Skin epidermis (tissue), 12 donors: ENCODE data around the gene KCNMA1.
"Not testable (repeated sequence)": the region's sequence is repeated elsewhere in the genome, so short reads cannot be mapped to it uniquely, and the experiment has no call there.

ENCODE experiments used
- H3K27ac ChIP-seq, 21 experiments: fragments of 200-600 bp; sonication (generic) in 11 of 21; one replicate each; pipeline ENCODE4 v1.5.0; 2020; ENCODE audit warnings: mild to moderate bottlenecking in 3 of 21, inconsistent platforms in 2 of 21, moderate library complexity in 2 of 21
- H3K4me3 ChIP-seq, 7 experiments: fragments of 200-600 bp; sonication (generic) in 2 of 7; one replicate each; pipeline ENCODE4 v1.5.0; 2020; ENCODE audit warnings: inconsistent platforms in 2 of 7, mild to moderate bottlenecking in 2 of 7, moderate library complexity in 1 of 7

Gene KCNMA1

GRCh38 chr10:77417359-77417758 lies 220.2 kb downstream of the KCNMA1 start:
- no peak overlapping the region for H3K4me3 ChIP-seq
- no peak overlapping the region for H3K27ac ChIP-seq

- H3K27ac ChIP-seq = no peak overlapping the region
- H3K4me3 ChIP-seq = no peak overlapping the region
Observed at GRCh38 chr10:77416311-77417135, 221.1 kb downstream of the KCNMA1 start.

GRCh38 chr10:77415313-77415960 lies 222.2 kb downstream of the KCNMA1 start:
- Histone ChIP-seq H3K4me3 (no peak overlapping the region), H3K27ac (no peak overlapping the region)

- no peak overlapping the region for H3K27ac ChIP-seq
- no peak overlapping the region for H3K4me3 ChIP-seq
Observed at GRCh38 chr10:77413231-77413630, 224.4 kb downstream of the KCNMA1 start.

GRCh38 chr10:77412573-77413133 lies 225.0 kb downstream of the KCNMA1 start:
- H3K4me3 ChIP-seq, H3K27ac ChIP-seq: not testable (repeated sequence)

GRCh38 chr10:77411805-77412204 lies 225.8 kb downstream of the KCNMA1 start:
- Histone ChIP-seq H3K4me3 (no peak overlapping the region), H3K27ac (no peak overlapping the region)

GRCh38 chr10:77410523-77410922 lies 227.1 kb downstream of the KCNMA1 start:
- Histone ChIP-seq H3K4me3 (no peak overlapping the region), H3K27ac (no peak overlapping the region)

GRCh38 chr10:77409697-77410471 lies 227.7 kb downstream of the KCNMA1 start:
- no peak overlapping the region for H3K27ac ChIP-seq
- no peak overlapping the region for H3K4me3 ChIP-seq

- Histone ChIP-seq H3K27ac (no peak overlapping the region), H3K4me3 (no peak overlapping the region)
Observed at GRCh38 chr10:77408259-77408658, 229.3 kb downstream of the KCNMA1 start.

- H3K27ac ChIP-seq = no peak overlapping the region
- H3K4me3 ChIP-seq = no peak overlapping the region
Observed at GRCh38 chr10:77406764-77407430, 230.7 kb downstream of the KCNMA1 start.

GRCh38 chr10:77405771-77406241 lies 231.8 kb downstream of the KCNMA1 start:
- no peak overlapping the region for H3K27ac ChIP-seq

GRCh38 chr10:77404810-77405209 lies 232.8 kb downstream of the KCNMA1 start:
- Histone ChIP-seq H3K27ac (no peak overlapping the region), H3K4me3 (no peak overlapping the region)

More at GRCh38 chr10:77405771-77406241, 231.8 kb downstream of the KCNMA1 start:
- H3K4me3 ChIP-seq = no peak overlapping the region

GRCh38 chr10:77403761-77404160 lies 233.8 kb downstream of the KCNMA1 start:
- Histone ChIP-seq H3K4me3 (no peak overlapping the region), H3K27ac (no peak overlapping the region)

GRCh38 chr10:77401683-77402082 lies 235.9 kb downstream of the KCNMA1 start:
- Histone ChIP-seq H3K4me3 (no peak overlapping the region), H3K27ac (no peak overlapping the region)

GRCh38 chr10:77400033-77400432 lies 237.6 kb downstream of the KCNMA1 start:
- Histone ChIP-seq H3K27ac (no peak overlapping the region), H3K4me3 (no peak overlapping the region)

- H3K27ac ChIP-seq = no peak overlapping the region
- H3K4me3 ChIP-seq = no peak overlapping the region
Observed at GRCh38 chr10:77398986-77399755, 238.4 kb downstream of the KCNMA1 start.

GRCh38 chr10:77398558-77398957 lies 239.1 kb downstream of the KCNMA1 start:
- Histone ChIP-seq H3K4me3 (no peak overlapping the region), H3K27ac (no peak overlapping the region)

- no peak overlapping the region for H3K27ac ChIP-seq
- no peak overlapping the region for H3K4me3 ChIP-seq
Observed at GRCh38 chr10:77397103-77397502, 240.5 kb downstream of the KCNMA1 start.

GRCh38 chr10:77396290-77396689 lies 241.3 kb downstream of the KCNMA1 start:
- no peak overlapping the region for H3K4me3 ChIP-seq
- no peak overlapping the region for H3K27ac ChIP-seq
